Colon (tissue), 2 donors: ENCODE data around the gene NOX3.
"Not testable (repeated sequence)": the region's sequence is repeated elsewhere in the genome, so short reads cannot be mapped to it uniquely, and the experiment has no call there.

ENCODE experiments used
- FAIRE-seq: peaks from 2 replicates; lab custom pipeline; 2012; peaks lifted over from hg19 to GRCh38; lab: Jason Lieb, UNC
- donor health status: control.
- donor health status: control.

NOX3 gene, protein sequence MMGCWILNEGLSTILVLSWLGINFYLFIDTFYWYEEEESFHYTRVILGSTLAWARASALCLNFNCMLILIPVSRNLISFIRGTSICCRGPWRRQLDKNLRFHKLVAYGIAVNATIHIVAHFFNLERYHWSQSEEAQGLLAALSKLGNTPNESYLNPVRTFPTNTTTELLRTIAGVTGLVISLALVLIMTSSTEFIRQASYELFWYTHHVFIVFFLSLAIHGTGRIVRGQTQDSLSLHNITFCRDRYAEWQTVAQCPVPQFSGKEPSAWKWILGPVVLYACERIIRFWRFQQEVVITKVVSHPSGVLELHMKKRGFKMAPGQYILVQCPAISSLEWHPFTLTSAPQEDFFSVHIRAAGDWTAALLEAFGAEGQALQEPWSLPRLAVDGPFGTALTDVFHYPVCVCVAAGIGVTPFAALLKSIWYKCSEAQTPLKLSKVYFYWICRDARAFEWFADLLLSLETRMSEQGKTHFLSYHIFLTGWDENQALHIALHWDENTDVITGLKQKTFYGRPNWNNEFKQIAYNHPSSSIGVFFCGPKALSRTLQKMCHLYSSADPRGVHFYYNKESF

DNA sequence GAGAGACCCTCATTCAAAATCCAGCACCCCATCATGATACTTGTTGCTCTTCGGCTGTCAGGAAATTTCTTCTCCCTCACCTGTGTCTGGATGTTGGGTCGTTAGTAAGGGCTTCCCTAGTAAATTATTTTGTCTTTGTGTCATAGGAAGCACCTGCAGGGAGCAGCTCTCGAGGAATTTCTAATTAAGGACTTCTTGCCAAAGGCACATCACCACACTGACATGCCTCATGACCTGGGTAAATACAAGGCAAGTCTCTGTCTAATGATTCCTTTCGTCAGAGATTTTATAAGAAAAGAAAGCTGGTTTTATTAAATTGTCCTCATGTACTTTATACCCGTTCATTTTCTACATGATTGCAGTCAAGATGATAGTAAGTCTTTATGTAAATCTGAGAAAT, at the start of gene NOX3:
NOX3 (minus strand) TSS at position 74 of the 400 bp plus-strand sequence; CDS start at position 35, 39 bp downstream.
- FAIRE-seq, result no peak

DNA sequence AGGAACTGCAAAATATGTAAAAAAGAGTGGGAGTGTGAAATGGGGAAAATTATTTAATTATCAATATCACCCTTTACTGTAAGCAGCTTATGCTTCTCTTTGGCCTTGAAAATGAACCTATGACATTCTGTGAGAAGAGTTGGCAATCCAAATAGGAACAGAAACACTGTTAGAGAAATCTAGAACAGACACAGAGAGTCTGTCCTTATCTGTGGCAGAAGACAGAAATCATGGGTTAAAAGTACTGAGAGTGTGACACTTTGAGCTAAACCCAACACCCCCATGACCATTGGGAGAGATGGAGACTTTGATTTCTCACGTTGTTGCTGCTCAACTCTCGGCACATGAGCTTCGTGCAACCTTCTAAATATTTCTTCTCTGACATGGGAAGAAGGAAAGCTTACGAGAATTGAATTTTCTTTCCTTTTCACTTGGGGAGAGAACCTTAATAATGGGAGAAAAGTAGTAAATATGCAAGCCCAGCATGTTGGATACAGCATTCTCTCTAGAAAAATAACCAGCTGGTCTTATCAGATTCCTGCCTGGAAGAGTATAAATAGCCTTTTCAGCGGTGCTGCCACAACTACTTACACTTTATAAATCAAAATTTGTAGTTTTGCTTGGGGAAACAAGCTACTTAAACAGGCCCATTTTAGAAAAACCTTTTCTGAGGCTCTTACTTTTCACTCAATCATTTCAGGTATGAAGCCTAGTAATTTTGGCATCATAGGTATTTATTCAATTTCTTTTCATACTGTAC, 49.4 kb upstream of the NOX3 start:
- no peak for FAIRE-seq

DNA sequence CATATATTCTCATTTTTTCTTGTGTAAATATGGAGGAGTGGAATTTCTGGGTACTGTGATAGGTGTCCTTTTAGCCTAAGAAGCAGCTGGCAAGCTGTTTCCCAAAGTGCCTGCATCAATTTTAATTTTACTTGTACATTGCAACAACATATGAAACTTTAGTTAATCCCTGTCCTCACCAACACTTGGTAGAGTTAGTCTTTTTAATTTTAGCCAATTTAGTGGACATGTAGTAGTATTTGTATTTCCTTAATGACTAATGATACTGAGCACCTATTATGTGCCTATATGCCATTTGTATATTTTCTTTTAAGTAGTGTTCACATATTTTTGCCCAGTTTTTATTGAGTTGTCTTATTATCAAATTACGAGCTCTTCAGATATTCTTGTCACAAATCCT, 46.8 kb upstream of the NOX3 start:
- FAIRE-seq, result no peak

DNA sequence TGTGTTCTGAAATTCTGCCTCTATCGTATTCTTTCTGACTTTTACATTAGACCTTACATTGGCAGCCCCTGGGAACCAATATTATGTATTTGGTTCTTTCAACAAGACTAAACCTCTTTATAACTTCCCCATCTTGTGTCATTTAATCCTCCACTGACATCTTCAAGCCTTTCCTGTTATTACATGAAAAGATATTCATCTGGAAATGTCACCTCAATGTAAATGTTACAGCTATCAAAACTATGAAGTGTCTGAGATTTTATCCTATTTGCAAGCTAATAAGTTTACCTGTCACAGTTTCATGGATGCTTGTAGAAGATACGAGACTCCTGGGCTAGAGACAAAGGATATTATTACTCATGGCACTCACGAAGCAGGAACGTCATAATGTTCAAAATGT, 43.9 kb upstream of the NOX3 start:
- no peak for FAIRE-seq

DNA sequence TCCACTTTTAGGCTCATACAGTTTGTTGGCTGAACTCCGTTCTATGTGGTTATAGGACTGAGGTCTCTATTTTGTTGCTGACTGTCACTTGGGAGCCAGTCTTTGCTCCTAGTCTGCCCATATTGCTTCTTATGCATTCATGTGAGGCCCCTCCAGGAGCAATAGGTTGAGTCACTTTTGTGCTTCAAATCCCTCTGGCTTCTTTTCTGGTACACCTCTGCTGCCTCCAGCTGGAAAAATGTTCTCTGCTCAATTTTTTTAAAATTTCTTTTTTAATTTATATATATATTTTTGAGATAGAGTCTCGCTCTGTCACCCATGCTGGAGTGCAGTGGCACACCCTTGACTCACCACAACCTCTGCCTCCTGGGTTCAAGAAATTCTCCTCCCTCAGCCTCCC, 42.7 kb upstream of the NOX3 start:
- FAIRE-seq, result no peak

DNA sequence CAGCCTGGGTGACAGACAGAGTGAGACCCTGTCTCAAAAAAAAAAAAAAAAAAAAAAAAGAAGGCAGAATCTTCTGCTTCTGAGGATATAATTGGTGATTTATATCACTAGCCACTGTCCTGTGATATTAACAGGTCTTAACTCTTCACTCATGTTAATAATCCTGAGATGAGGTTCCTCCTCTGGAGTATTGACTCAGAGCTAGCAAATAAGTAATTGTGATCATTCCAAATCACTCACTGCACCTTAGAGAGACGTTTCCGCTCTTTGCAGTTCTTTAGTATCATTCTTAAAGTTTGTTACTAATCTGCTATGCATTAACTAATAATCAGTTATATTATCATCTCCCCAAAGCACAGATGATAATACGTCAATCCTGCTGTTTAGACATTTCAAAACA, 41.6 kb upstream of the NOX3 start:
- FAIRE-seq, result no peak

DNA sequence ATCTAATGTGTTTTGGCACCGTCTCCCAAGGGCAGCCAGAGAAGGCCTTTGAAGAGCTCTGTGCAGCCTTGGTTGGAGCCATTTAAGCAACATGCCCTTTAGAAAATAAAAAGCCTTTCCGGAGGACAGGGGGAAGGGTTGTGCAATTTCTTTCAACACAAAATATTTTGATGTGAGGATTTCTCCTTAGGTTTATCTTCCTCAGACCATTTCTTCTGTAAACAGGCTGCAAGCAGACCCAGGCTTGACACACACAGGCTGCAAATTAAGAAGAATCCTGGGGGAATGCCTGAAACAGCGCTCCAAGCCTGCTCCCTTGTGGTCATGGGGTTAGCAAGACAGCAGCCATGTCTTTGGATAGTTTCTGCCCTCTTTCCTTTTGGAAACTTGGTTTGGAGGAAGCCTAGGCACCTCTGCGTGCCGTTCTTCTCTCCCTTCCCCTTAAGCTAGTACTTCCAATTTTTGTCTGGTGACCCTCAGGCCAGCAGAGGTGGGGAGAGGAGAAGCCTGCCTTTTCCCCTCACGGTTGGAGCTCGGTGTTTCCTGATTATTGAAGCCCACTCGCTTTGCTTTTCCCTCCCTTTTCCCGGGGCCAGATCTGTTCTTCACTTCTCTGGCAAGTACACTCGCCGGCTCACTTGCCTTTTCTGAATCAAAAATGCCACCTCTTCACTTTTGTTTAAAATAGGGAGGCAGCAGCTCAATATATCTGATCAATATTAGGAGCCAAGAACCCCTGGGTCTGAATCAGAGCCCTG, 39.6 kb upstream of the NOX3 start:
- no peak for FAIRE-seq

DNA sequence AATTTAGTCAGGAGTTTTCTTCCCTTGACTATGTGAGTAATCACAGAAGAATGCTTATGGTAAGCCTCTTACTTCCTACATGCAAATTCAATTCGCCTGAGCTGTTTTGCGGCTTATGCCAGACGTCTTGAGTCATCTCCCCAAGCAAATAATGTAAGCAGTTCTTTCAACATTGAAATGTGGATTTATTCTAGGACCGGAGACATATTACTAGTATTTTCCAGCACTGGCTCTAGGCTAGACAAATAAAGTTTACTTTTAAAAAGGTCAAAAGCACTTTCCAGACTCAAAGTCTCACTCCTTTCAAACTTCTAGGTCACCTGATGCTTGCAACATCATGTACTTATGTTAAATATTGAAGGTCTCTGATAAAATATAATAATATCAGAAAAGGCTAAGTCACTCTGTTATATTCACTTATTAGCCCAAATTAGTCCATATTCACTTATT, 38.1 kb upstream of the NOX3 start:
- FAIRE-seq, result no peak

DNA sequence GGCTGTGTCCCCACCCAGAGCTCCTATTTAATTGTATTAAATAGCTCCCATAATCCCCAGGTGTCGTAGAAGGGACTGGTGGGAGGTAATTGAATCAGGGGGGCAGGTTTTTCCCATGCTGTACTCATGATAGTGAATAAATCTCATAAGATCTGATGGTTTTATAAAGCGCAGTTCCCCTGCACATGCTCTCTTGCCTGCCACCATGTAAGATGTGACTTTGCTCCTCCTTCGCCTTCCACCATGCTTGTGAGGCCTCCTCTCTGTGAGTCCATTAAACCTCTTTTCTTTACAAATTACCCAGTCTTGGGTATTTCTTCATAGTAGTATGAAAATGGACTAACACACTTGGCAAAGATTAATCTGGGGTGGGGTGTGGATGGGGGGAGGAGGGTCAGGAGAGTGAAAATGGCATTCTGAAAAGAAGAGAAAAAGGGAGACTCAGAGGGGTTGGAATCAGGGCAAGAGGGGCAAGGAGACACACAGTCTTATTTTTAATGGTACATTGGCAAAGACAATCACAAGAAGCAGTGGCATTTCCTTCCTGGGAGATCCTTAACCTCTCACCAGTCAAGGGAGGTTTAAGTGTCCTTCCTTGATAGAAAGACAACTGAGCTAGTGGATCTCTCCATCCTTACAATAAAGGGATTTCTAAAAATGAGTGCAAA, 37.5 kb upstream of the NOX3 start:
- FAIRE-seq, result no peak

DNA sequence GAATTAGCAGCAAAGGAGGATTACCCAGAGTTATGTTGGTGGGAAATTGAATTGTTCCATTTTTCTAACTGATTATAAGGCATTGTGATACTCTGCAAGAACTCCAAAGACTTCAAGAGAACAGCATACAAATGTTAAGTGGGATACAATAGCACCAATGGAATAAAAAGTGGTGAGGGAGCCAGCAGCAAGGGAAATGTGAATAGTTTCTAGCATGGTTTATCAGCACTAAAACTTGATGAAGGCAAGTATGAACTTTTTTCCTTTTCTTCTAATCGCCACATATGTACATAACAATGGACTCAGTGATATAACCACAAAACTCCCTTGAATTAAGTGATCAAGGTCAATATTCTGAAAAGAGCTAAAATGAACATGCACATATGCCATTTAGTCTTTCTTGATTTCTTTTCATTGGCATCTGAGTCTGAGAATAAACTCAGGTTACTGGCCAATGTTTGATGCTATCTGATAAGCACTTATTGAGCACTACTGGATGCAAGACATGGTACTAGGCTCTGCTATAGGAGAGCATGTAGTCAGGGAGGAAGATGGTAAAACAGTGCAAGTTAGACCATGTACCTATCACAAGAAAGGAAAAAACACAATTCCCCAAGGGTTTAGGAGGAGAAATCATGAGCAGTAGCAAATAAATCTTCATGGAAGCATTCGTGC, 36.6 kb upstream of the NOX3 start:
- FAIRE-seq, result no peak

DNA sequence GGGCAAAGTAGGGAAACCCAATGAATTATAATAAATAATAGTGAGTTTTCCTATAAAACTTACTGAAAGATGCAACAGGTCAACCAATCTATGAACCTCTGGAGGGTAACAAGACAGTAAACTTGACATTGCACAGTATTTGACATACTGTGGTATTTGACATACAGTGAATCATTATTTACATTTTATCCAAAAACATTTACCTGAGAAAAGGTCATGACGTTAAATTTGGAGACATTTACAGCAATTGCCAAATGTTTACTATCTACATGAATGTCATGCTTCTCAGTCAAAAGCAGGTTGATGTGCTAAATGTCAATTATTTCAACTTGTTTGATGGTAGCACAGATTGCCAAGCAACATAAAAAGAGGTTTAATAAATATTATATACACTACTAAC, 35.8 kb upstream of the NOX3 start:
- no peak for FAIRE-seq

DNA sequence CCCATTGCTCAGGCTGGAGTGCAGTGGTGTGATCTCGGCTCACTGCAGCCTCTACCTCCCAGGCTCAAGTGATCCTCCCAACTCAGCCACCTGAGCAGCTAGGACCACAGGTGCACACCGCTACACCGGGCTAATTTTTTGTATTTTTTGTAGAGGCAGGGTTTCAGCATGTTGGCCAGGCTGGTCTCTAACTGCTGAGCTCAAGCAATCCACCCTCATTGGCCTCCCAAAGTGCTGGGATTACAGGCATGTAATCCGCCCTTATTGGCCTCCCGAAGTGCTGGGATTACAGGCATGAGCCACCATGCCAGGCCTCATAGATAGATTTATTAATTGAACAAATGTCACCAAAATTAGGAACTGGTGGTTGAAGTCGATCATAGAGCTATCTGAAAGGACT, 32.6 kb upstream of the NOX3 start:
- FAIRE-seq, result not testable (repeated sequence)

DNA sequence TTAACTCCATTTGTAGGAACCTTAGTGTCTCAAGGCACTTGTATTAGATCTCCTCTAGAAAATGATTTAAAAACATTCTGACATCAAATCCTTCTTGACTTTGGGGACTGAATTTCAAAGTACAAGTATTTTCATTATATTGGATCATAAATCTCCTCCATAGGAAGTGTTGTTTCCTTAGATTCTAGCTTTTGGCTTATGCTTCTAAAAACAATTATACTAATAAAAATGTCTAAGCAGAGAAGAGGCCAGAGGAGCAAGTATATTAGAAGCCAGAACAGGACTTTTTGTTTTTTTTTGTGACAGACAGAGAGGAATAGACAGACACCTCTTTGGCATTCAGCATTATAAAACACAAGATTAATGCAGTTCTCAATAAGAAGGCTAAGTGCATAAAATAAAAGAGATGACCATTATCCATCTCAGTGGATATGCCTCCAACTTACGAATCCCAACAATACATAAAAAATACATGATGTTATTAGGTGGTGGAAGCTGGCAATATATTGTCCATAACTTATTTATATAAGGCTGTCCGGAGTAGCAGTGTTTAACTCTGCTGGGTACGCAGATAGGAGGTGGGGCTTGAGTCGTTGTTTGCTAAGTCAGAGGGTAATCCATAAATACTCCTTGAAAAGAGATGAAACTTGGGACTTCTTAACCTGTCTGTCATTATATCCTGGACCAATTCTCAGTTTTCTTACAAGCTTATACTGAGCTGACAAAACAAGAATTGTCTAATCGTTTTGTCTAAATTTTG, 31.9 kb upstream of the NOX3 start:
- FAIRE-seq, result no peak

DNA sequence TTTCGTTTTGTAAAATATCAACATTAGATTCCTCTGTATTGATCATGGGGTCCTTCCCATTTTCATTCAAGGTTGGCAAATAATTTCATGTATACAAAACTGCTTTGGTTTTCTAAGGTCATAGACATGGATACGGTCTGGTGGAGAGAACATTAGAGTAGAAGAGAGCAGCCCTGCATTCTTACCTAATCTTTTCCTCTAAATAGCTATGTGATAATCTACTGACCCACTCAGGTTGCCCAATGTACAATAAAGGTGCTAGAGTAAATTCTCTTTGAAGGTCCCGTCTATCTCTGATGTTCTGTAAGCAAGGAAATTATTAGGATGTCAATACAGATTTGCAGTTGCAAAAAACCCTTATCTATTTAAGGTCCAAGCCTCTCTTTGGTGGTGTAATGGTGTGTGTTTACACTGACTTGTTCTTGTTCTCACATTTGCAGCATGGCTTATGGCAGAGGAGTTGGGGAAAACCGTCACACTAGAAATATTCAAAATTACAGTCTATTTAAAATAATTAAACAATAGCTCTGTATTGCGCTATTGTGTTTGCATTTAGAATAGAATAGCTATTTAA, 31.2 kb upstream of the NOX3 start:
- FAIRE-seq, result no peak

DNA sequence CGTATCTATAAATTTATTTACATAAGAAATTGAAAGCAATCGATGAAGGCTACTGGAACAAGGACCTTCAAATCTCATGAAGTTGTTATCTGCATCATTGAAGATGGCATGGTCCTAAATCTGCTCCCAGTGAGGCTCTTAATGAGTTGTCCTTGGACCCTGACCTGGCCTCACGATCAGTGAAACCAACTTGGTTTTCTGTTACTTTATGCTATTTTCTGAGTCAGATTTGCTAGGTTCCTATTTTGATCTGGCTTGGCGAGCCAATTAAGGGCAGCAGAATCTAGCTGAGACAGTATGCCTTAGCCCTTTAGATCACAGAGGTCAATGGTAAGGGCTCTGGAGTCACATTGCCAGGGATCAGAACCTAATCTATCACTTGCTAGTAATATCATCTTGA, 30.1 kb upstream of the NOX3 start:
- FAIRE-seq, result no peak

DNA sequence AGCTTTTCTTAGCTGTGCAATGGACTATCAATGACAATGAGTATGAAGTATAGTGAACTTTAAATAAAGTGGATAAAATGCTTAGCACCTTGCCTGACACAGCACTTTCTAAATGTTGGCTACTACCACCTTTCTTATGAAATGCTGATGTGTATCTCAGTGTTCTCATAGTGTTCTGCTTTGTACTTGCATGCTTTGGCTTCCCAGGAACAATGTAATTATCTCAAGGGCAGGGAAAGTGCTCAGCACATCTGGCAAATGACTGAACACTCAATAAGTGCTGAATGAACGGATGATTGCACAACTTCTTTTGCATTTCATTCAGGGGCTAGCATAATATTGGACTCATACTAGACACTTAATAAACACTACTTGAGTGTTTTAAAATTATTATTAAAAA, 28.2 kb upstream of the NOX3 start:
- no peak for FAIRE-seq

DNA sequence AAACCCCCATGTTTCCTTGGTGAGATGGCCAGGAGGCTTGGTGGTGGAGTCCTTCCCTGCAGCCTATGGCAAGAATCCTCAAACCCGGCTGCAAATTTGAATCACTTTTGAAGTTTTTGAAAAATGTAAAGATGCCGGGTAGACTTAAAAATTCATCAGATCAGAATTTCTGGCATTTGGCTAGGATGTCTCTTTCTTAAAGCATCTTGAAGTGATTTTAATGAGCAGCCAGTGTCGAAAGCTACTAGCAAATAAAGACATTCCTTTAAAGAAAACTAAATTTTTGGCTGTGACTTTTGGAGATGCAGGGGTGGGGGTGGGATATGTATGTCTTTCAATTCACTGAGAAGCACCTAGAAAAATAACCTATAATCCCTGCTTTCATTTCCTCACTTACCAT, 25.6 kb upstream of the NOX3 start:
- FAIRE-seq, result no peak

DNA sequence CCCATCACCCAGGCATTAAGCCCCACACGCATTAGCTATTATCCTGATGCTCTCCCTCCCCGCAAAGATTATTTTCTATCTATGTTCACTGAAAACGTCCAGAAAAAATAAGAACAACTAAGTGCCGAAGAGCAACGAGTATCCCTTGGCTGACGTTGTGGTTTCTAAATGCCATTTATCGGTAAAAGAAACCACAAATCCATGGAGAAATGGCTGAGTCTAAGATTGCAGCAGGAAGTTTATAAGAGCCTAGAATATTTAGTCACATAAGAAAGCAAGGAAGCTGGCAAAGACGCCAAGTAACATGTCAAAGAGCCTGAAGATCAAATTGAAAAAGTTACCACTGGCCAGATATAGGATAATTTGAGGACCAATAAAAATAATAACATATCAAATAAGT, 18.1 kb upstream of the NOX3 start:
- FAIRE-seq, result no peak

DNA sequence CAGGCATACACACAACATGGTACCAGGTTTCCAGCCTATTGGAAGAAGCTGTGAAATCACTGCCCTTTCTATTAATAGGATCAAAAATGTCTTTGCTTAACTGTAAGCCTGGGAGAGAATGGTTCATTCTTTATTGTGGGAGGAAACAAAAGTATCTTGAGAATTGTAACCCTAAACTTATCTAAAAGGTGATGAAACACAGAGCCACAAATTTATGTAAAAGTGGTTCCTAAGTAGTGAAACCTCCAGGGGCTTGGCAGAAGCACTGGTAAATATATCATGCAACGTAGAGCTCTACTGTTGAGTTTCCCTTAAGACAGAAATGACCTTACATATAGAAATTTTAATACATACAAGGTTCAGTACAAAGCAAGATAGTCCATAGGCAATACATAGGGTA, 17.2 kb upstream of the NOX3 start:
- FAIRE-seq, result no peak

DNA sequence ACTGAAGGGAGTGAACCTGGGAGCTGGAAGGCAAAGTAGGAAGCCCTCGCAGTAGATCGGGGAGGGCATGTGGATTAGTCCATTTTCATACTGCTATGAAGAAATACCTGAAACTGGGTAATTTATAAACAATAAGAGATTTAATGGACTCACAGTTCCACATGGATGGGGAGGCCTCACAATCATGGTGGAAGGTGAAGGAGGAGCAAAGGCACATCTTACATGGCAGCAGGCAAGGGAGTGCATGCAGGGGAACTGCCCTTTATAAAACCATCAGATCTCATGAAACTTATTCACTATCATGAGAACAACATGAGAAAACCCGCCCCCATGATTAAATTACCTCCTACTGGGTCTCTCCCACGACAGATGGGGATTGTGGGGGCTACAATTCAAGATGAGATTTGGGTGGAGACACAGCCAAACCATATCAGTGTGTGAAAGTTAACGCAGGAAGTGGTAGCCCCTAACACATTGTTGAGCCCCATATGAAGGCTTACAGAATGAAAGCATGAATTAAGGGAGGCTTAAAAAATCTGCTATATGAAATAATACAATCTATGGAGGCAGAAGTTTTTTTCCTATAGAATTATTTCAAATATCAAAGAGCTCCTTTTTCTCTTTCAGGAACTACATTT, 15.5 kb upstream of the NOX3 start:
- not testable (repeated sequence) for FAIRE-seq
